WERI-Rb-1 (cell line): ENCODE measurements around the gene CTNNAL1.

Experiments used
- DNase-seq: peaks from one replicate; pipeline ENCODE4 v3.0.0-alpha.2; 2020
- H3K27ac ChIP-seq: fragments of 250-450 bp; sonication (Bioruptor Pico); 2 replicates; pipeline ENCODE4 v1.5.1; 2020; ENCODE audit warnings: mild to moderate bottlenecking, moderate library complexity
- H3K27me3 ChIP-seq: fragments of 250-450 bp; sonication (Bioruptor Pico); 2 replicates; pipeline ENCODE4 v1.5.1; 2021; ENCODE audit warnings: mild to moderate bottlenecking, low read depth, moderate library complexity; ENCODE audit not compliant: insufficient read depth, severe bottlenecking
- H3K36me3 ChIP-seq: fragments of 250-450 bp; sonication (Bioruptor Pico); 2 replicates; pipeline ENCODE4 v1.5.1; 2020; ENCODE audit warnings: mild to moderate bottlenecking, moderate library complexity
- H3K4me3 ChIP-seq: 2 replicates; pipeline ENCODE4 v1.5.1; 2011; ENCODE audit warnings: low read depth, mild to moderate bottlenecking, control low read depth, low read length
- H3K9me3 ChIP-seq: fragments of 250-450 bp; sonication (Bioruptor Pico); 2 replicates; pipeline ENCODE4 v1.5.1; 2021; ENCODE audit warnings: mild to moderate bottlenecking, moderate library complexity; ENCODE audit not compliant: severe bottlenecking
- CTCF ChIP-seq: IDR thresholded peaks from 2 replicates; pipeline ENCODE4 v1.5.1; 2011; ENCODE audit warnings: low read depth, mild to moderate bottlenecking, control low read depth, inconsistent platforms, low read length

The CTNNAL1 gene

GRCh38 chr9:108913391-108913790 is 99.9 kb downstream of the CTNNAL1 start:
- H3K27ac ChIP-seq: no peak overlapping the region
- TF ChIP-seq CTCF: no peak
- H3K36me3 ChIP-seq: peaks cover 83% of the 10 kb centered on the region
- no peaks in the 10 kb centered on the region for H3K9me3 ChIP-seq
- no peaks in the 10 kb centered on the region for H3K27me3 ChIP-seq
- DNase-seq: no peak
- no peak overlapping the region for H3K4me3 ChIP-seq

GRCh38 chr9:108911820-108912219 is 101.5 kb downstream of the CTNNAL1 start:
- Histone ChIP-seq H3K36me3 (peaks cover 82% of the 10 kb centered on the region), H3K4me3 (no peak overlapping the region), H3K27me3 (no peaks in the 10 kb centered on the region), H3K27ac (no peak overlapping the region), H3K9me3 (no peaks in the 10 kb centered on the region)
- no peak for TF ChIP-seq CTCF
- no peak for DNase-seq

GRCh38 chr9:108910914-108911313 is 102.4 kb downstream of the CTNNAL1 start:
- H3K36me3 ChIP-seq: peaks cover 82% of the 10 kb centered on the region
- no peak for TF ChIP-seq CTCF
- H3K27me3 ChIP-seq: no peaks in the 10 kb centered on the region
- no peak overlapping the region for H3K27ac ChIP-seq
- no peak overlapping the region for H3K4me3 ChIP-seq
- DNase-seq: no peak
- no peaks in the 10 kb centered on the region for H3K9me3 ChIP-seq

- no peaks in the 10 kb centered on the region for H3K9me3 ChIP-seq
- DNase-seq: no peak
- H3K36me3 ChIP-seq: peaks cover 82% of the 10 kb centered on the region
- H3K4me3 ChIP-seq: no peak overlapping the region
- H3K27me3 ChIP-seq: no peaks in the 10 kb centered on the region
- no peak for TF ChIP-seq CTCF
- H3K27ac ChIP-seq: no peak overlapping the region
Measured at GRCh38 chr9:108910402-108910801, 102.9 kb downstream of the CTNNAL1 start.

- Histone ChIP-seq H3K36me3 (peaks cover 87% of the 10 kb centered on the region), H3K27me3 (no peaks in the 10 kb centered on the region), H3K4me3 (no peak overlapping the region), H3K9me3 (no peaks in the 10 kb centered on the region), H3K27ac (no peak overlapping the region)
- TF ChIP-seq CTCF: no peak
- DNase-seq: no peak
Measured at GRCh38 chr9:108905494-108905893, 107.8 kb downstream of the CTNNAL1 start.

- H3K27ac ChIP-seq: no peak overlapping the region
- peaks cover 85% of the 10 kb centered on the region for H3K36me3 ChIP-seq
- no peak for DNase-seq
- H3K27me3 ChIP-seq: no peaks in the 10 kb centered on the region
- no peaks in the 10 kb centered on the region for H3K9me3 ChIP-seq
- H3K4me3 ChIP-seq: no peak overlapping the region
- TF ChIP-seq CTCF: no peak
Measured at GRCh38 chr9:108904161-108904560, 109.1 kb downstream of the CTNNAL1 start.
